IPS-NIHi7 (cell line): ENCODE measurements around the gene TTLL1.
"Not testable (repeated sequence)": the region's sequence is repeated elsewhere in the genome, so short reads cannot be mapped to it uniquely, and the experiment has no call there.

ENCODE experiments used
- DNase-seq: peaks from one replicate; pipeline ENCODE4 v3.0.0; 2012; ENCODE audit warnings: mixed read lengths; ENCODE audit errors: extremely low spot score

TTLL1 gene

GRCh38 chr22:43013355-43014315 is 75.6 kb downstream of the TTLL1 start:
- no peak for DNase-seq

GRCh38 chr22:43012390-43012789 is 76.8 kb downstream of the TTLL1 start:
- no peak for DNase-seq

GRCh38 chr22:43011079-43011478 is 78.1 kb downstream of the TTLL1 start:
- no peak for DNase-seq

- DNase-seq: no peak
Measured at GRCh38 chr22:43009444-43009843, 79.7 kb downstream of the TTLL1 start.

GRCh38 chr22:43008921-43009320 is 80.3 kb downstream of the TTLL1 start:
- DNase-seq: no peak

- no peak for DNase-seq
Measured at GRCh38 chr22:43008509-43008908, 80.7 kb downstream of the TTLL1 start.

GRCh38 chr22:43007519-43008102 is 81.6 kb downstream of the TTLL1 start:
- no peak for DNase-seq

- DNase-seq: no peak
Measured at GRCh38 chr22:43006753-43007152, 82.4 kb downstream of the TTLL1 start.

GRCh38 chr22:43006016-43006505 is 83.1 kb downstream of the TTLL1 start:
- no peak for DNase-seq

GRCh38 chr22:43005106-43005505 is 84.1 kb downstream of the TTLL1 start:
- no peak for DNase-seq

GRCh38 chr22:43004362-43005035 is 84.7 kb downstream of the TTLL1 start:
- DNase-seq: no peak

- no peak for DNase-seq
Measured at GRCh38 chr22:43002202-43002586, 87.0 kb downstream of the TTLL1 start.

GRCh38 chr22:43001271-43002201 is 87.7 kb downstream of the TTLL1 start:
- DNase-seq: no peak

GRCh38 chr22:43000441-43001175 is 88.6 kb downstream of the TTLL1 start:
- no peak for DNase-seq

GRCh38 chr22:42997582-42998090 is 91.6 kb downstream of the TTLL1 start:
- DNase-seq: no peak

GRCh38 chr22:42996646-42997365 is 92.4 kb downstream of the TTLL1 start:
- DNase-seq: no peak

- not testable (repeated sequence) for DNase-seq
Measured at GRCh38 chr22:42995654-42996053, 93.5 kb downstream of the TTLL1 start.

GRCh38 chr22:42994917-42995562 is 94.2 kb downstream of the TTLL1 start:
- no peak for DNase-seq

- no peak for DNase-seq
Measured at GRCh38 chr22:42994276-42994916, 94.8 kb downstream of the TTLL1 start.
